Left lobe of liver (tissue), 2 donors: ENCODE data around the gene PEX7. TPM values are rescaled to one million over a fixed set of nuclear protein-coding genes. Genes with fewer than 3 reads are reported as not detected.
A peak's percentile ranks its signal among the peaks of the same experiment; 100 is the strongest.
"Not testable (repeated sequence)": the region's sequence is repeated elsewhere in the genome, so short reads cannot be mapped to it uniquely, and the experiment has no call there.

Experiments used
- ATAC-seq: fragments of 200-7000 bp; cut with Tn5 transposase; one replicate; pipeline ENCODE4 v1.9.1; 2020; ENCODE audit warnings: mild to moderate bottlenecking, moderate library complexity
- DNase-seq: peaks from one replicate; pipeline ENCODE4 v3.0.0-alpha.2; 2020; ENCODE audit warnings: low spot score
- total RNA-seq: library from RNA; stranded (reverse); gene quantifications from one replicate; pipeline ENCODE4 v1.2.1, GENCODE V29; 2021
- donor health status: DM: no; HTN: no; CAD: no; lungs with moderate emphysema.
- donor health status: DM: no; HTN: yes; CAD: no.

The PEX7 gene
- total RNA-seq, 1 donor from 2014 or later = 5.6 TPM

GRCh38 chr6:136790411-136791295, 31.7 kb upstream of the PEX7 start:
- DNase-seq = no peak
- no peak for ATAC-seq

- ATAC-seq (peak; percentile 58), DNase-seq (peak; percentile 83)
These were observed 30.9 kb upstream of the PEX7 start for GRCh38 chr6:136791296-136792094.

- ATAC-seq (no peak), DNase-seq (no peak)
These were observed 30.3 kb upstream of the PEX7 start for GRCh38 chr6:136792095-136792409.

GRCh38 chr6:136792410-136793262, 29.8 kb upstream of the PEX7 start, which contains the start of gene MAP3K5:
Gene MAP3K5, minus strand, starts transcription at chr6:136792477. Its CDS starts 320 bp downstream, at chr6:136792157.
- ATAC-seq (peak; percentile 88), DNase-seq (peak; percentile 95)

GRCh38 chr6:136793363-136793762, 29.0 kb upstream of the PEX7 start:
- ATAC-seq = no peak
- DNase-seq = no peak

- DNase-seq (no peak), ATAC-seq (no peak)
These were observed 27.0 kb upstream of the PEX7 start for GRCh38 chr6:136795386-136795785.

GRCh38 chr6:136795996-136796395, 26.4 kb upstream of the PEX7 start:
- ATAC-seq (no peak), DNase-seq (no peak)

- DNase-seq = no peak
- ATAC-seq = no peak
These were observed 24.3 kb upstream of the PEX7 start for GRCh38 chr6:136798044-136798443.

GRCh38 chr6:136801581-136801980, 20.8 kb upstream of the PEX7 start:
- DNase-seq (no peak), ATAC-seq (no peak)

GRCh38 chr6:136803608-136804007, 18.8 kb upstream of the PEX7 start:
- DNase-seq = no peak
- no peak for ATAC-seq

GRCh38 chr6:136809091-136809860, 13.1 kb upstream of the PEX7 start:
- no peak for ATAC-seq

GRCh38 chr6:136811272-136811671, 11.1 kb upstream of the PEX7 start:
- no peak for ATAC-seq
- DNase-seq = no peak

More at GRCh38 chr6:136809091-136809860, 13.1 kb upstream of the PEX7 start:
- DNase-seq = no peak

GRCh38 chr6:136812174-136812573, 10.2 kb upstream of the PEX7 start:
- ATAC-seq = no peak
- no peak for DNase-seq

- not testable (repeated sequence) for ATAC-seq, DNase-seq
These were observed 6.8 kb upstream of the PEX7 start for GRCh38 chr6:136815608-136816007.

GRCh38 chr6:136816656-136817055, 5.7 kb upstream of the PEX7 start:
- DNase-seq (no peak), ATAC-seq (no peak)

- DNase-seq (no peak), ATAC-seq (no peak)
These were observed 1.8 kb upstream of the PEX7 start for GRCh38 chr6:136820561-136820960.

GRCh38 chr6:136822046-136822375, 381 bp upstream of the PEX7 start:
- ATAC-seq = peak; percentile 18

GRCh38 chr6:136823128-136823660, 802 bp downstream of the PEX7 start:
- ATAC-seq (no peak), DNase-seq (peak; percentile 46)

More at GRCh38 chr6:136822046-136822375, 381 bp upstream of the PEX7 start:
- peak; percentile 51 for DNase-seq

GRCh38 chr6:136826216-136826615, 3.8 kb downstream of the PEX7 start:
- no peak for ATAC-seq
- no peak for DNase-seq
